ENCODE measurements around the gene CSNK2A1. TPM values are rescaled to one million over a fixed set of nuclear protein-coding genes. Genes with fewer than 3 reads are reported as not detected.

The CSNK2A1 gene
- total and polyA plus RNA-seq, 4 donors: 17.0 to 60.3 (median 39.7) TPM

DNA sequence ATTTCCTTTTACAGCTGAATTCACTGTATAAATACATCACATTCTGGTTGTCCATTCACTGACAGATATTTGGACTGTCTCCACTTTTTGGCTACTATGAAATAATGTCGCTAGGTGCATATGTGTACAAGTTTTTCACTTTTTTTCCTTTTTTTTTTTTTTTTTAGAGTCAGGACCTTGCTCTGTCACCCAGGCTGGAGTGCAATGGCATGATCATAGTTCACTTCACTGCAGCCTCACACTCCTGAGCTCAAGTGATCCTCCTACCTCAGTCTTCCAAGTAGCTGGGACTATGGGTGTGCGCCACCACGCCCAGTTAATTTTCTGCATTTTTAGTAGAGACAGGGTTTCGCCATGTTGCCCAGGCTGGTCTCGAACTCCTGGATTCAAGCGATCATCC is 13.3 kb downstream of the CSNK2A1 start:
- Histone ChIP-seq H3K9me3 (ENCODE audit: control insufficient read depth in 4 of 4, low read length in 3 of 4) (no peaks in the 10 kb centered on the region), H3K9ac (ENCODE audit: low read depth in 1 of 2, low read length in 2 of 2) (no peak overlapping the region), H3K27me3 (ENCODE audit: control insufficient read depth in 4 of 4, insufficient read depth in 4 of 4, low read length in 3 of 4) (no peaks in the 10 kb centered on the region), H3K36me3 (ENCODE audit: control insufficient read depth in 4 of 4, insufficient read depth in 3 of 4, low read depth in 1 of 4, low read length in 3 of 4) (peaks cover 0 to 2% (median 0%) of the 10 kb centered on the region in 4 donors), H3K27ac (ENCODE audit: low read depth in 1 of 2, low read length in 2 of 2) (no peak overlapping the region), H3K4me3 (ENCODE audit: low read depth in 1 of 3, low read length in 3 of 3) (no peak overlapping the region), H3K4me1 (ENCODE audit: control insufficient read depth in 4 of 4, insufficient read depth in 4 of 4, low read length in 3 of 4) (peaks cover 7 to 39% (median 32%) of the 10 kb centered on the region in 4 donors)
- TF ChIP-seq CTCF (IDR thresholded peaks at IDR 0.05; ENCODE audit: low read depth, low read length, missing input control): no peak
- TF ChIP-seq HNF4A (conservative IDR thresholded peaks at IDR 0.05): no peak
- TF ChIP-seq JUND (IDR thresholded peaks at IDR 0.05): no peak
- no peak for TF ChIP-seq SP1 (IDR thresholded peaks at IDR 0.05)
- no peak for TF ChIP-seq GABPA (IDR thresholded peaks at IDR 0.05 in 1 of 2, conservative IDR thresholded peaks at IDR 0.05 in 1 of 2)
- no peak for TF ChIP-seq FOXA2 (IDR thresholded peaks at IDR 0.05)
- DNase-seq (ENCODE audit: low spot score): no peak
- WGBS: 96% methylated on average over 6 of the region's 6 CpGs

DNA sequence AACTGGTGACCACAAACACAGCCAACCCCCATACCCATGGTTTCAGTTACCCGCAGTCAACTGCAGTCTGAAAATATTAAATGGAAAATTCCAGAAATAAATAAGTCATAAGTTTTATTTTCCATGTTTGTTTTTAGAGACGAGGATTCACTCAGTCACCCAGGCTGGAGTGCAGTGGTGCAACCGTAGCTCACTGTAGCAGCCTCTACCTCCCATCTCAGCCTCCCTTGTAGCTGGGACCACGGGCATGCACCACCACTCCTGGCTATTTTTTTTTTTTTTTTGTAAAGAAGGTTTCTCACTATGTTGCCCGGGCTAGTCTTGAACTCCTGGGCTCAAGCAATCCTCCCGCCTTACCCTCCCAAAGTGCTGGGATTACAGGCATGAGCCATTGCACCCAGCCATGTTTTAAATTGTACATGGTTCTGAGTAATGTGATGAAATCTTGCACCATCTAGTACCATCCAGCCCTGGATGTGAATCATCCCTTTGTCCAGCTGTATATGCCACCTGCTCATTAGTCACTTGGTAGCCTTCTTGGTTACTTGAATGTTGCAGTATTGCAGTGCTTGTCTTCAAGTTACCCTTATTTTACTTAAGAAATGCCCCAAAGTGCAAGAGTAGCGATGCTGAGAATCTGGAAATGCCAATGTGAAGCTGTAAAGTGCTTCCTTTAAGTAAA is 14.5 kb downstream of the CSNK2A1 start:
- H3K27me3 ChIP-seq (ENCODE audit: control insufficient read depth in 4 of 4, insufficient read depth in 4 of 4, low read length in 3 of 4): no peaks in the 10 kb centered on the region
- no peak overlapping the region for H3K9ac ChIP-seq (ENCODE audit: low read depth in 1 of 2, low read length in 2 of 2)
- peaks cover 7 to 39% (median 32%) of the 10 kb centered on the region in 4 donors for H3K4me1 ChIP-seq (ENCODE audit: control insufficient read depth in 4 of 4, insufficient read depth in 4 of 4, low read length in 3 of 4)
- no peak for DNase-seq (ENCODE audit: low spot score)
- no peak overlapping the region for H3K27ac ChIP-seq (ENCODE audit: low read depth in 1 of 2, low read length in 2 of 2)
- TF ChIP-seq CTCF (IDR thresholded peaks at IDR 0.05; ENCODE audit: low read depth, low read length, missing input control) (no peak), FOXA2 (IDR thresholded peaks at IDR 0.05) (no peak)
- TF ChIP-seq, protein P1, sequence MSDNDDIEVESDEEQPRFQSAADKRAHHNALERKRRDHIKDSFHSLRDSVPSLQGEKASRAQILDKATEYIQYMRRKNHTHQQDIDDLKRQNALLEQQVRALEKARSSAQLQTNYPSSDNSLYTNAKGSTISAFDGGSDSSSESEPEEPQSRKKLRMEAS (IDR thresholded peaks at IDR 0.05): no peak
- TF ChIP-seq, protein P2, sequence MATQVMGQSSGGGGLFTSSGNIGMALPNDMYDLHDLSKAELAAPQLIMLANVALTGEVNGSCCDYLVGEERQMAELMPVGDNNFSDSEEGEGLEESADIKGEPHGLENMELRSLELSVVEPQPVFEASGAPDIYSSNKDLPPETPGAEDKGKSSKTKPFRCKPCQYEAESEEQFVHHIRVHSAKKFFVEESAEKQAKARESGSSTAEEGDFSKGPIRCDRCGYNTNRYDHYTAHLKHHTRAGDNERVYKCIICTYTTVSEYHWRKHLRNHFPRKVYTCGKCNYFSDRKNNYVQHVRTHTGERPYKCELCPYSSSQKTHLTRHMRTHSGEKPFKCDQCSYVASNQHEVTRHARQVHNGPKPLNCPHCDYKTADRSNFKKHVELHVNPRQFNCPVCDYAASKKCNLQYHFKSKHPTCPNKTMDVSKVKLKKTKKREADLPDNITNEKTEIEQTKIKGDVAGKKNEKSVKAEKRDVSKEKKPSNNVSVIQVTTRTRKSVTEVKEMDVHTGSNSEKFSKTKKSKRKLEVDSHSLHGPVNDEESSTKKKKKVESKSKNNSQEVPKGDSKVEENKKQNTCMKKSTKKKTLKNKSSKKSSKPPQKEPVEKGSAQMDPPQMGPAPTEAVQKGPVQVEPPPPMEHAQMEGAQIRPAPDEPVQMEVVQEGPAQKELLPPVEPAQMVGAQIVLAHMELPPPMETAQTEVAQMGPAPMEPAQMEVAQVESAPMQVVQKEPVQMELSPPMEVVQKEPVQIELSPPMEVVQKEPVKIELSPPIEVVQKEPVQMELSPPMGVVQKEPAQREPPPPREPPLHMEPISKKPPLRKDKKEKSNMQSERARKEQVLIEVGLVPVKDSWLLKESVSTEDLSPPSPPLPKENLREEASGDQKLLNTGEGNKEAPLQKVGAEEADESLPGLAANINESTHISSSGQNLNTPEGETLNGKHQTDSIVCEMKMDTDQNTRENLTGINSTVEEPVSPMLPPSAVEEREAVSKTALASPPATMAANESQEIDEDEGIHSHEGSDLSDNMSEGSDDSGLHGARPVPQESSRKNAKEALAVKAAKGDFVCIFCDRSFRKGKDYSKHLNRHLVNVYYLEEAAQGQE (IDR thresholded peaks at IDR 0.05): no peak
- TF ChIP-seq, protein P3, sequence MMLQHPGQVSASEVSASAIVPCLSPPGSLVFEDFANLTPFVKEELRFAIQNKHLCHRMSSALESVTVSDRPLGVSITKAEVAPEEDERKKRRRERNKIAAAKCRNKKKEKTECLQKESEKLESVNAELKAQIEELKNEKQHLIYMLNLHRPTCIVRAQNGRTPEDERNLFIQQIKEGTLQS (IDR thresholded peaks at IDR 0.05): no peak
- WGBS: 97% methylated on average over 7 of the region's 7 CpGs
- no peaks in the 10 kb centered on the region for H3K9me3 ChIP-seq (ENCODE audit: control insufficient read depth in 4 of 4, low read length in 3 of 4)
- peaks cover 0 to 2% (median 1%) of the 10 kb centered on the region in 4 donors for H3K36me3 ChIP-seq (ENCODE audit: control insufficient read depth in 4 of 4, insufficient read depth in 3 of 4, low read depth in 1 of 4, low read length in 3 of 4)
- no peak overlapping the region for H3K4me3 ChIP-seq (ENCODE audit: low read depth in 1 of 3, low read length in 3 of 3)
